GM19438 (cell line): ENCODE results near the gene ARHGAP6.
A peak's percentile ranks its signal among the peaks of the same experiment; 100 is the strongest.

Source experiments
- ATAC-seq: cut with Tn5 transposase; IDR thresholded peaks from one replicate; pipeline ENCODE4 v1.9.1; 2021; ENCODE audit warnings: low read depth; ENCODE audit not compliant: unreplicated experiment

The ARHGAP6 gene

GRCh38 chrX:11407331-11408108 lies 258.2 kb downstream of the ARHGAP6 start:
- ATAC-seq: no peak

GRCh38 chrX:11406109-11406765 lies 259.5 kb downstream of the ARHGAP6 start:
- no peak for ATAC-seq

DNA sequence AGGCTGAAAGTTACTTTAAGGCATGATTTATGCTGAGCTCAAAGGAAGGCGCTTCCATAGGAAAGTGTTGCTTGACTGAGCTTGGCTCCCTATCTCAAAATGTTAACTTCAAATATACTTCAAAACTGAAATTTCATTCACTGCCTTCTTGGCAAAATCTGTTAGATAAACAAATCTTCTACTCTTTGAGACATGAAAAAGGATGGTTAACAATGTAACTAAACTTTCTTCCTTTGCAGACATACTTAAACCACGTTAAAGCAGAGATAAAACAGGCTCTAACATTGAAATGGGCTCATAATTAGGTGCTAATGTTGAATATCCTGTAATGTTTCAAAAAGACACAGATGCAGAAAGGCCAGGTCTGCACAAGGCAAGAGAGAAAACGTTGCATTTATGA lies 262.1 kb downstream of the ARHGAP6 start:
- no peak for ATAC-seq

- no peak for ATAC-seq
Measured at GRCh38 chrX:11401966-11402365, 263.8 kb downstream of the ARHGAP6 start.

GRCh38 chrX:11399489-11400094 lies 266.1 kb downstream of the ARHGAP6 start:
- no peak for ATAC-seq

GRCh38 chrX:11398785-11399184 lies 266.9 kb downstream of the ARHGAP6 start:
- no peak for ATAC-seq

- no peak for ATAC-seq
Measured at GRCh38 chrX:11398139-11398538, 267.6 kb downstream of the ARHGAP6 start.

DNA sequence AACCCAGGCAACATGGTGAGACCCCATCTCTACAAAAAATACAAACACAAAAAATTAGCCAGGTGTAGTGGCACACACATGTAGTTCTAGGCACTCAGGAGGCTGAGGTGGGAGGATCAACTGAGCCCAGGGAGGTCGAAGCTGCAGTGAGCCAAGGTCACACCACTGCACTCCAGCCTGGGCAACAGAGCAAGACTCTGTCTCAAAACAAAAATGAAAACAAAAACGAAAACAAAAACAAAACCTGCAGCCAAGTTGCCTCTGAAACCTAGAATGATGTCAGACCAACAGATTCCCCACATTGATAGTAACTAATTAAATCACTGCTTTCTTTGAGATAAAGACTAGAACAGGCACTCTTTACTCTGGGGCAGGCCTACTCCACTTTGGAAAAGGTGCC lies 268.0 kb downstream of the ARHGAP6 start:
- ATAC-seq: peak; percentile 90

GRCh38 chrX:11395859-11396258 lies 269.9 kb downstream of the ARHGAP6 start:
- no peak for ATAC-seq

DNA sequence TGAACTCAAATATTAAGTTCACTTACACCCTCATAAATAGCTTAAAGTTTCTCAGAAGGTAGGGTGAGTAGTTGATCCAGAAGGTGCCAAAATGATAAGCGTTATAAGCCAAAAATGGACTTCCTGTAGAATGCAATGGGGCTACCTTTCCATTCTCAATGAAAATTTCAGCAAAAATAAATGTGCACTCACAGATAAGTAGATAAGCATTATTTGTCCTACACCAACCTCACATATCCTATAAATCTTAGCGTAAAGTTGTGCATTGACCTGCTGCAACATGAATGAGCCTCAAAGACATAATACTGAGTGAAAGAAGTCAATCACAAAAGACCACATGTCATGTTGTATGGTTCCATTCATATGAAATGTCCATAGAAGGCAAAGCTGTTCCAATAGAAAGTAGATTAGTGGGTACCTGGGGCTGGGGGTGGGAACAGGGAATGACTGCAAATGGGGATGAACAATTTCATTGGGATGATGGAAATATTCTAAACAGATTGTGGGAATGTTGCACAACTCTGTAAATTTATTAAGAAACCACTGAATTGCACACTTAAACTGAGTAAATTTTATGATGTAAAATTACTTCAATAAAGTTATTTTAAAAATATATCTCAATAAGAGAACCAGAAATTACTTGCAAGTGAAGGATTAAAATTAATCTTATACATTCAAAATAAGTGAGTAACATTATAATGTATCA lies 271.6 kb downstream of the ARHGAP6 start:
- no peak for ATAC-seq

DNA sequence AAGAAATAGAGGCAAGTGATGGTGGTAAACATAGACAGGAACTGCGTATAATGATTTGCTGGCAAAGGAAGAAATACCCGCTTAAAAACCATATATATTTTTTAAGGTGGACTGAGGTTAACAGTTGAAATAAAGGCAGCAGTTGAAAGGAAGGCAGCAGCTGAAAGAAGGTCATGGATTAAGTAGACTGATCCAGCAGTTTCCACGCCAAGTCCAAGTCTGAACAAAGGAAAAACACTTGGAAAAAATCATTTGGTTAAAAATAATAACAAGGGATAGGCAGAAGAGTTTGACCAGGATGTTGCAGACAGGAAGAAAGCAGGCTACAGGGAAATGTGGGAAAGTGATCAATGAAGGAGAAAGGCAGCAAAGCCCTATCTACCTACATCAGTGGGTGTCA lies 278.9 kb downstream of the ARHGAP6 start:
- ATAC-seq: no peak

- no peak for ATAC-seq
Measured at GRCh38 chrX:11386001-11386523, 279.7 kb downstream of the ARHGAP6 start.

DNA sequence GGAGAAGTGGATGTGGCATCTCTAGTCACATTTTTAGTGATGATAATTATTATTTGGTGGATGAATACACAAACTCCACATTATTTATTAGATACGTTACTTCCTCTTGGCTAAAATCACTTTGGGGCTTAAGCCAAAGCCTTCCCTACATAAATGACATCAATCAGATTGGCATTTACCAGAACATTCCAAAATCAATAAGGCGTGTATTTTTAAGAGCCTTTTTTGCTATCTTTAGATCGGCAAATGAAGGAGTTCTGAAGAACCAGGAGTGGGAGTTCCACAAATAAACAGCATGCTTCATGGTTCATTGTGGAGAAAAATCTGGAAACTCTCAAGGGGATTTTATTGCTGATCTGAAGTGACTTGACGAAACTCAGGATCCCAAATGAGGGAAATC lies 282.8 kb downstream of the ARHGAP6 start:
- ATAC-seq: no peak

- peak; percentile 80 for ATAC-seq
Measured at GRCh38 chrX:11381464-11381863, 284.3 kb downstream of the ARHGAP6 start.

- no peak for ATAC-seq
Measured at GRCh38 chrX:11380187-11380844, 285.4 kb downstream of the ARHGAP6 start.

DNA sequence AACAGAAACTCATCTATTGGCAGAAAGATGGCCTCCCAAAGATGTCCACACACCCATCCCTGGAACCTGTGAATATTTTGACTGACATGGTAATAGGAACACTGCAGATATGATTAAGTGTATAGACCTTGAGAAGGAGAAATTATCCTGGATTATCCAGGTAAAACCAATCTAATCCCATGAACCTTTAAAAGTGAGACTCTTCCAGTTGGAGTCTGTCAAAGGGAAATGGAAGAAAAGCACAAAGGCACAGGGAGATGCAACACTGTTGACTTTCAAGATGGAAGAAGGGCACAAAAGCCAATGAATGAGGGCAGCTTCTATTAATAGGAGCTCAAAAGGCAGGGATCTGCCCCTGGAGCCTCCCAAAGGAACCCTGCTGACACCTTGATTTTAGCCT lies 289.6 kb downstream of the ARHGAP6 start:
- no peak for ATAC-seq

DNA sequence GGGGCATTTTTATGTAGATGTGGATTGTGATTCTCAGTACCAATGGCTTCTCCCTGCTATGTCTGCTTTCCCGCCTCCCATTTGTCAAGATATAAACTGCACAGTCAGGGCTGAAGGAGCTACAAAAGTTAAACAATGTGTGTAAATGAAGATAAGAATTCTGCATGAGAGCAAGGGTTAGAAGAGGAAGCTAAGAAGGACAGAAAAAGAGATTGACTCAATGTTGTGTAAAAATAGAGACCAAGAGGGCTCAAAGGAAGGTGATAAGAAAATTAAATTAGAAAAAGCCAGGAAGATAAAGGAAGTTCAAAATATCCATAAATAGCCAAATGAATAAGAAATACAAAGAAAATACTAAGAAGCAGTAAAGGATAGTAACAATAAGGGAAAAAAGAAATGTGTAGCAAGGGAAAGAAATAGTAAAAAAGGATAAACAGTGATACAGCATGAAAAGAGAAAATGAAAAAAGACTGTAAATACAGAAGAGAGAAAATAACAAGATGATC lies 290.1 kb downstream of the ARHGAP6 start:
- ATAC-seq: no peak

- ATAC-seq: no peak
Measured at GRCh38 chrX:11374570-11374969, 291.1 kb downstream of the ARHGAP6 start.

DNA sequence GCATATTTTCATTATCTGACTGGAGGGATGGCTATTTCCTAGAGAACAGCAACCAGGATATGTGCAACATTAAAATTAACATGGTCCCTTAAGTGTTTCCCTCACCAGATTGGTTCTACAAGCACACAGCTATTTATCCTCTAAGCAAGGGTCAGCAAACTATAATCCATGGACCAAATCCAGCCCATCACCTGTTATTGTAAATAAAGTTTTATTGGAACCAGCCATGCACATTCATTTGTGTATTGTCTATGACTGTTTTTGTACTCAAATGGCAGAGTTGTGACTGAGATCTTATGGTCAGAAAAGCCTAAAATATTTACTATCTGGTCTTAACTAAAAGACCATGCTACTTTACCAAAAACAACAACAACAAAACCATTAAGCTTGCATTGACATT lies 294.6 kb downstream of the ARHGAP6 start:
- no peak for ATAC-seq
